PC-9 (cell line): ENCODE data around the gene C2CD2. TPM values are rescaled to one million over a fixed set of nuclear protein-coding genes. Genes with fewer than 3 reads are reported as not detected.

Experiments used
- BruUV-seq: library from RNA; stranded (reverse); fragments of 400-500 nt; replicated peaks from 2 replicates; lab custom pipeline; 2021; lab: Mats Ljungman, UMichigan
- CTCF ChIA-PET: fragments of 300-600 bp; sonication (Branson Sonifier 250); formaldehyde crosslinking; loops from one replicate; lab custom pipeline; 2022; ENCODE audit warnings: antibody characterized with exemption; lab: Charles Lee
- POLR2A ChIA-PET: fragments of 300-600 bp; sonication (Branson Sonifier 250); formaldehyde crosslinking; loops from one replicate; lab custom pipeline; 2022; ENCODE audit warnings: antibody characterized with exemption; ENCODE audit not compliant: unreplicated experiment; lab: Charles Lee
- DNase-seq, 2 experiments: peaks; one replicate each; pipeline versions ENCODE4 v3.0.0 to v3.0.0-alpha.2; 2015 to 2022; ENCODE audit warnings: mixed read lengths in 1 of 2
- H2AFZ ChIP-seq: fragments of 200-600 bp; sonication (generic); 2 replicates; pipeline ENCODE4 v1.8.1; 2017; ENCODE audit warnings: antibody characterized with exemption
- H3F3A ChIP-seq: fragments of 200-600 bp; sonication (generic); 2 replicates; pipeline ENCODE4 v1.8.1; 2017; ENCODE audit warnings: antibody characterized with exemption, mild to moderate bottlenecking, low read depth; ENCODE audit not compliant: insufficient read depth
- H3K27ac ChIP-seq: fragments of 200-600 bp; sonication (generic); 2 replicates; pipeline ENCODE4 v1.6.1; 2016; ENCODE audit warnings: mixed run types
- H3K27me3 ChIP-seq: fragments of 200-600 bp; sonication (generic); 2 replicates; pipeline ENCODE4 v1.6.1; 2016; ENCODE audit warnings: low read depth, mixed run types; ENCODE audit not compliant: insufficient read depth
- H3K36me3 ChIP-seq: fragments of 200-600 bp; sonication (generic); 2 replicates; pipeline ENCODE4 v1.6.1; 2016; ENCODE audit warnings: low read depth, mixed run types
- H3K4me1 ChIP-seq: fragments of 200-600 bp; sonication (generic); replicated peaks from 2 replicates; pipeline ENCODE4 v1.6.1; 2016; ENCODE audit warnings: mixed run types; ENCODE audit not compliant: insufficient read depth
- H3K4me2 ChIP-seq: fragments of 200-600 bp; sonication (generic); 2 replicates; pipeline ENCODE4 v1.6.1; 2017; ENCODE audit warnings: mixed run types
- H3K4me3 ChIP-seq: fragments of 200-600 bp; sonication (generic); 2 replicates; pipeline ENCODE4 v1.6.1; 2016; ENCODE audit warnings: mixed run types
- H3K79me2 ChIP-seq: fragments of 200-600 bp; sonication (generic); 2 replicates; pipeline ENCODE4 v1.6.1; 2017; ENCODE audit warnings: low read depth, mixed run types
- H3K9me2 ChIP-seq: fragments of 200-600 bp; sonication (generic); 2 replicates; pipeline ENCODE4 v1.8.1; 2017; ENCODE audit warnings: mild to moderate bottlenecking; ENCODE audit not compliant: insufficient read depth
- H3K9me3 ChIP-seq: fragments of 200-600 bp; sonication (generic); 2 replicates; pipeline ENCODE4 v1.8.1; 2016; ENCODE audit warnings: low read depth; ENCODE audit not compliant: insufficient read depth
- H4K20me1 ChIP-seq: fragments of 200-600 bp; sonication (generic); 2 replicates; pipeline ENCODE4 v1.8.1; 2017; ENCODE audit not compliant: insufficient read depth
- CTCF ChIP-seq: fragments of 200-600 bp; sonication (generic); conservative IDR thresholded peaks from 2 replicates; pipeline ENCODE4 v1.6.1; 2017; ENCODE audit warnings: mixed run types, antibody characterized with exemption, mild to moderate bottlenecking, moderate library complexity
- EZH2 ChIP-seq: fragments of 200-600 bp; sonication (generic); IDR thresholded peaks from 2 replicates; pipeline ENCODE4 v1.8.0; 2017; ENCODE audit warnings: antibody characterized with exemption, low read depth
- intact Hi-C: fragments of 100-400 bp; cut with micrococcal nuclease; formaldehyde crosslinking; loops from one replicate; pipeline ENCODE4 v1.10.0; 2022; ENCODE audit not compliant: unreplicated experiment
- total RNA-seq: library from RNA; stranded (reverse); gene quantifications from 2 replicates; pipeline ENCODE4 v1.2.3, GENCODE V29; 2021

The C2CD2 gene
- total RNA-seq, 1 experiment from 2014 or later, result 26.8 TPM

DNA sequence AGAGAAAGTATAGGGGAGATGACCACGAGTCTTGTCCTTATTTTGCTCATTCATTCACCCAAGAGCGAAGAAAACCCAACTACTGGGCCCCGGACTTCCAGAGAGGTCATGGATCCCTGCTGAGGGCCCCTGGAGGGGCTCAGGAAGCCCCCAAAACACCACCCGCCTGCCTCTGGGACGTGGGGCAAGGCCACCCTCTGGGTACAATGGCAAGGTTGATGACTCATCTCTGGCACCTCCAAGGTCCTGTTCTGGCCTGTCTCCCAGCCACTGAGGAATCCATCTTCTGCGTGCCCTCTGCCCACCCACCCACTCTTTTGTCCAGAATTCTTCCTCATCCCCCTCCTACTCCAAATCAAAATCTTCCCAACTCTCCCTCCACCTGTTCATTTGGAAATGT is 53.4 kb downstream of the C2CD2 start:
- Histone ChIP-seq H3K4me1 (no peaks in the 10 kb centered on the region), H3K27ac (no peak overlapping the region), H3K9me2 (no peaks in the 10 kb centered on the region), H2AFZ (no peak overlapping the region), H3K4me3 (no peak overlapping the region), H4K20me1 (no peaks in the 10 kb centered on the region), H3K36me3 (no peaks in the 10 kb centered on the region), H3K79me2 (no peaks in the 10 kb centered on the region), H3K27me3 (no peaks in the 10 kb centered on the region), H3K9me3 (no peaks in the 10 kb centered on the region), H3K4me2 (no peak overlapping the region), H3F3A (no peaks in the 10 kb centered on the region)
- POLR2A ChIA-PET, result no interaction called here
- intact Hi-C loops, result no loop called here
- CTCF ChIA-PET, result no interaction called here
- TF ChIP-seq CTCF (no peak), EZH2 (no peak)
- BruUV-seq, result no TSS peak
- no peak for DNase-seq

GRCh38 chr21:41899426-41900202 is 54.2 kb downstream of the C2CD2 start:
- Histone ChIP-seq H3K27ac (no peak overlapping the region), H3K9me3 (no peaks in the 10 kb centered on the region), H3K79me2 (no peaks in the 10 kb centered on the region), H3K36me3 (no peaks in the 10 kb centered on the region), H3K9me2 (no peaks in the 10 kb centered on the region), H2AFZ (no peak overlapping the region), H3F3A (no peaks in the 10 kb centered on the region), H3K4me3 (no peak overlapping the region), H3K4me2 (no peak overlapping the region), H3K4me1 (no peaks in the 10 kb centered on the region), H3K27me3 (no peaks in the 10 kb centered on the region), H4K20me1 (no peaks in the 10 kb centered on the region)
- no TSS peak for BruUV-seq
- intact Hi-C loops, result no loop called here
- ChIA-PET POLR2A (no interaction called here), CTCF (no interaction called here)
- TF ChIP-seq EZH2, result no peak
- TF ChIP-seq CTCF, result no peak
- DNase-seq, result no peak

GRCh38 chr21:41898998-41899397 is 54.8 kb downstream of the C2CD2 start:
- Histone ChIP-seq H2AFZ (no peak overlapping the region), H3K27ac (no peak overlapping the region), H3K4me2 (no peak overlapping the region), H3K4me1 (no peaks in the 10 kb centered on the region), H3K9me3 (no peaks in the 10 kb centered on the region), H3K27me3 (no peaks in the 10 kb centered on the region), H4K20me1 (no peaks in the 10 kb centered on the region), H3K4me3 (no peak overlapping the region), H3K9me2 (no peaks in the 10 kb centered on the region), H3F3A (no peaks in the 10 kb centered on the region), H3K79me2 (no peaks in the 10 kb centered on the region), H3K36me3 (no peaks in the 10 kb centered on the region)
- DNase-seq, result no peak
- no TSS peak for BruUV-seq
- POLR2A ChIA-PET, result no interaction called here
- TF ChIP-seq CTCF, result no peak
- no peak for TF ChIP-seq EZH2
- intact Hi-C loops, result no loop called here
- CTCF ChIA-PET, result no interaction called here
